Lower lobe of right lung (tissue), 2 donors: ENCODE data around the gene AUTS2. TPM values are rescaled to one million over a fixed set of nuclear protein-coding genes. Genes with fewer than 3 reads are reported as not detected.

ENCODE experiments used
- ATAC-seq, 2 donors: fragments of 200-7000 bp; cut with Tn5 transposase; one replicate each; pipeline ENCODE4 v1.9.1; 2020 to 2022; ENCODE audit warnings: mild to moderate bottlenecking in 2 of 2, moderate library complexity in 2 of 2
- DNase-seq: peaks from one replicate; pipeline ENCODE4 v3.0.0-alpha.2; 2020
- H3K27ac ChIP-seq: fragments of 200-600 bp; one replicate; pipeline ENCODE4 v1.8.0; 2022
- H3K27me3 ChIP-seq: fragments of 200-600 bp; one replicate; pipeline ENCODE4 v1.8.0; 2022; ENCODE audit warnings: low read depth
- H3K36me3 ChIP-seq: fragments of 200-600 bp; one replicate; pipeline ENCODE4 v1.8.0; 2022; ENCODE audit warnings: mild to moderate bottlenecking
- H3K4me1 ChIP-seq: fragments of 200-600 bp; one replicate; pipeline ENCODE4 v1.8.0; 2022
- H3K4me3 ChIP-seq: fragments of 200-600 bp; one replicate; pipeline ENCODE4 v1.8.0; 2022; ENCODE audit warnings: mild to moderate bottlenecking
- H3K9me3 ChIP-seq: fragments of 200-600 bp; one replicate; pipeline ENCODE4 v1.8.0; 2022
- CTCF ChIP-seq: fragments of 200-600 bp; IDR thresholded peaks from one replicate; pipeline ENCODE4 v1.8.0; 2022; ENCODE audit warnings: antibody characterized with exemption, mild to moderate bottlenecking
- intact Hi-C: fragments of 100-400 bp; cut with DNase I; formaldehyde crosslinking; loops from one replicate; pipeline ENCODE4 v1.11.0; 2022
- total RNA-seq: library from RNA; stranded (reverse); fragmentation: NEBNext Ultra II Directional; extraction: Animal tissue kit (Norgen Biotek cat#: 25700); gene quantifications from one replicate; pipeline ENCODE4 v1.2.1, GENCODE V29; 2021
- donor health status: DM: no; HTN: yes; CAD: no; lungs with severe emphysema.

Gene AUTS2
- total RNA-seq, 1 donor from 2014 or later: 45.7 TPM

GRCh38 chr7:70383066-70383782 is 784.9 kb downstream of the AUTS2 start:
- Histone ChIP-seq H3K4me3 (no peak overlapping the region), H3K9me3 (no peaks in the 10 kb centered on the region), H3K27me3 (no peaks in the 10 kb centered on the region), H3K27ac (no peak overlapping the region), H3K4me1 (no peaks in the 10 kb centered on the region), H3K36me3 (no peaks in the 10 kb centered on the region)
- ATAC-seq (no peak), DNase-seq (no peak)
- intact Hi-C loops: no loop called here
- TF ChIP-seq CTCF: no peak

DNA sequence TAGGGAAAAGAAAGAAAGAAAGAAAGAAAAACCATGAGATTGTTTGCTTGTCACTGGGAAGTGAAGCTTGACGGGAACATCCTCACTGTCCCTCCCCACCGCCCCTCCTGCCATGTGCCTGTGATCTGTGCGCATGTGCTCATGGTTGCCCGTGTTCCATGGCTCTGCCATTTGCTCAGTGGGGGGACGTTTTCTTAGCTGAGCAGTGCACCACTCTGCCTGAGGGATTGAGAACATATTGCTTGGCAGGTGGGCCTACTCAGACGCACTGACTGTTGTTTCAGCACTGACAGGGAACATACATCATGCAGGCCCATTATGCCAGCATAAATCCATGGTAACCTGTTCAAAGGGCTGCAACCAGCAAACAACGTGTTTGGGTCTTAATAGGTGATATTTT is 785.7 kb downstream of the AUTS2 start:
- no peaks in the 10 kb centered on the region for H3K4me1 ChIP-seq
- no peaks in the 10 kb centered on the region for H3K9me3 ChIP-seq
- H3K27ac ChIP-seq: no peak overlapping the region
- DNase-seq: no peak
- TF ChIP-seq CTCF: no peak
- ATAC-seq: no peak
- intact Hi-C loops: no loop called here
- H3K27me3 ChIP-seq: no peaks in the 10 kb centered on the region
- H3K4me3 ChIP-seq: no peak overlapping the region
- H3K36me3 ChIP-seq: no peaks in the 10 kb centered on the region

DNA sequence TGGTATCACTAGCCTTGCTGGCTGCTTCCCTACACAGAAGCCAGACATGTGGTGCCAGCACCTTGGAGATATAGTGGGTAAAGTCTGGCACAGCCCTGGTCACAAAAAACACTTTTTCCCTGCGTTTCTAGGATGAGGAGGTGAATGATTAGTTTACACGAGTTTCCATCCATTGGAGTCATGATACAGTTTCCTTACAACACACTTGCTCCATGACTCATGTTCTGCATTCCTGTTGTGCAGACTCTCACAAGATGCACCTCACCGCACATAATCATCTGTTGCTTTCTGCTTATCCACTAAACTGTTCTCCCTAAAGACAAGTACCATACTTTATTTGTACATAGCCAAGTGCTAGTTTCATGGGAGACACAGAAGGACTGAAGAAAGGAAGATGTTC is 786.6 kb downstream of the AUTS2 start:
- ATAC-seq (no peak), DNase-seq (no peak)
- Histone ChIP-seq H3K27me3 (no peaks in the 10 kb centered on the region), H3K4me1 (no peaks in the 10 kb centered on the region), H3K9me3 (no peaks in the 10 kb centered on the region), H3K4me3 (no peak overlapping the region), H3K27ac (no peak overlapping the region), H3K36me3 (no peaks in the 10 kb centered on the region)
- TF ChIP-seq CTCF: no peak
- intact Hi-C loops: no loop called here

DNA sequence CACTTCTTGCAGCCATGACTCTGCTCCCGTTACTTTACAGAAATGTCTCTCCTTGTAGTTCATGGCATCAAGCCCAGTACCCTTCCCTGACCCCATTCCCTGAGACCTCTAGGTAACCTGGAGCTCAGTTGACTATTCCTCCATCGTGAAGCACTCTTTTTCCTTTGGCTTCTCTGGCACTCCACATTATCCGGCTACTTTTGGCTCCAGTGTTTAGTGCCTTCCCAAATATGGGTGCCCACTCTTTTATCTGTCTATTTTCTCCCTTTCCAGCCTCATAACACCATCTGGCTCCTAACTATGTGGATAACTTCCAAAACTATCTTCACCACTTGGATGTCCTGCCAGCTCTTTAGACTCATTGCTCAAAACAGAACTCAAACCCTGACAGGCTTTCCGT is 788.9 kb downstream of the AUTS2 start:
- Histone ChIP-seq H3K4me1 (no peaks in the 10 kb centered on the region), H3K36me3 (no peaks in the 10 kb centered on the region), H3K27ac (no peak overlapping the region), H3K9me3 (no peaks in the 10 kb centered on the region), H3K27me3 (no peaks in the 10 kb centered on the region), H3K4me3 (no peak overlapping the region)
- intact Hi-C loops: no loop called here
- TF ChIP-seq CTCF: no peak
- DNase-seq (no peak), ATAC-seq (no peak)

DNA sequence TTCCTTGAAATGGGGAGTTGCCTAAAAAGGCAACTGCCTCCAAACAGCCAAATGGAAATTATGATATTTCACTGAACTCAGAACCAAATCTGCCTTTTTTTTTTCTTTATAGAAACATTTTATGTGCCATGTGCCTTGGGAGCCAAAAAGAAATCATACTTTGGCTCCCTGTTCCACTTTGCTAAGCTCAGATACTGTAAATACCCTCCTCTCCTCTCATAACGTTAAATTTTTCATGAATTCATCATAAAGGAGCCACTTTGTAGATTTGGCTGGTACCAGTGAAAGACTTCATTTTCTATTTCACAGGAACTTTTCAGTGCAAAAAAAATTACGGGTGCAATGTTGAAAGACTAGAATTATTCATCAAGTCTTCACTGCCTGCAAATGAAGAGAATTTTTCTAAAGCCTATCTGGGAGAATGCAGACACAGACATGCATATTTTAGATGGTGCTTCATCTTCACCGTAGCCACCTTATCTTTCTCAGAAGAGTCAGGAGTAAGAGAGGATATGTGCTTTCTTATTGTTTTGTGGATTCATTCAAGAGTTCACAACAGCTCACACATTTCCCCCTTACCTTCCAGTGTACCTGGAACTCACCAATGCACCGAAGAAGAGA is 791.4 kb downstream of the AUTS2 start:
- Histone ChIP-seq H3K27me3 (no peaks in the 10 kb centered on the region), H3K4me1 (no peaks in the 10 kb centered on the region), H3K36me3 (no peaks in the 10 kb centered on the region), H3K9me3 (no peaks in the 10 kb centered on the region), H3K27ac (no peak overlapping the region), H3K4me3 (no peak overlapping the region)
- TF ChIP-seq CTCF: no peak
- intact Hi-C loops: no loop called here
- ATAC-seq (no peak), DNase-seq (no peak)
